Colonic mucosa (tissue), 4 donors: ENCODE results near the gene MAP3K14. TPM values are rescaled to one million over a fixed set of nuclear protein-coding genes. Genes with fewer than 3 reads are reported as not detected.

Source experiments
- DNase-seq: peaks from one replicate; pipeline ENCODE4 v3.0.0-alpha.2; 2020
- H3K27ac ChIP-seq: fragments of 200-600 bp; one replicate; pipeline ENCODE4 v1.8.0; 2021
- H3K27me3 ChIP-seq: fragments of 200-600 bp; one replicate; pipeline ENCODE4 v1.8.0; 2021
- H3K36me3 ChIP-seq: fragments of 200-600 bp; one replicate; pipeline ENCODE4 v1.8.0; 2021
- H3K4me1 ChIP-seq: fragments of 200-600 bp; one replicate; pipeline ENCODE4 v1.8.0; 2021; ENCODE audit warnings: mild to moderate bottlenecking
- H3K4me3 ChIP-seq: fragments of 200-600 bp; one replicate; pipeline ENCODE4 v1.8.0; 2021
- H3K9ac ChIP-seq, 2 donors: one replicate each; pipeline ENCODE4 v1.7.0; 2013; ENCODE audit warnings: control low read depth in 2 of 2, low read depth in 2 of 2, low read length in 2 of 2
- H3K9me3 ChIP-seq: fragments of 200-600 bp; one replicate; pipeline ENCODE4 v1.8.0; 2021
- intact Hi-C: fragments of 100-400 bp; cut with DNase I; formaldehyde crosslinking; loops from one replicate; pipeline ENCODE4 v1.14.1; 2022
- total RNA-seq, 2 donors: library from RNA; stranded (reverse); fragmentation: NEBNext Ultra II Directional in 1 of 2; extraction: Animal tissue kit (Norgen Biotek cat#: 25700) in 1 of 2; gene quantifications; one replicate each; pipeline ENCODE4 v1.2.1, GENCODE V29; 2021
- TF ChIP-seq, protein P1 (sequence below): fragments of 200-600 bp; IDR thresholded peaks from one replicate; pipeline ENCODE4 v1.8.0; 2022; ENCODE audit warnings: antibody characterized with exemption, mild to moderate bottlenecking
- donor health status: healthy.
- donor health status: DM: no; HTN: no; CAD: no.
- donor health status: DM: no; HTN: no; CAD: no.

The MAP3K14 gene
- total RNA-seq, 2 donors from 2014 or later = 11.1 to 15.0 TPM

DNA sequence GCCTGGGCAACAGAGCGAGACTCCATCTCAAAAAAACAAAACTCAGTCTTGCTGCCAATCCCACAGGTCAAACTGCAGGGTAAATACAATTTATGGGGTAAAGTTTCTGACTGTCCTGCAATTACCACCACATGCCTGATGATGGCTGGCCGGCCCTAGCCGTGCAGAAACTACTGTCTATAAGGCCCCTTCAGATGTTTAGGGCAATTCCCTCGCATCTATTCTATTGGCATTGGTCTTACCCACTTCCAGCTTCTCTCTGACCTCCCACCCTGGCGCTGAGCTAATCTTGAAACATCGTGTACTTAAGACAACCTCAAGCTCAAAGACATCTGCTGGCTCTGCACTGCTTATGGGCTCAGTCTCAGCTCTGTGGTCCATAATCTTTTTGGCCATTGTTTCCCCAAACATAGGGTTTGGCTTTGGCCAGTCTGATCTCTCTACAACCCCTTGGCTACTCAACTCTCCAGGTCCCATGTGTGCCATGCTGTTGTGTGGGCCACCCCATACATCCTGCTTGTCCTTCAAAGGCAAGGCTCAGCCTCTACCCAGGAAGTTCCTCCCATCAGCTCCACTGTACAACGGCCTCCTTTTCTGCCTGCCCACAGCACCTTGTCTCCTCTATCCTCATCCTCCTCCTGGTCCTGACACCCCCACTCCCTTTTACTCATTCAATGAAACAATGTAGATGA, 16.6 kb downstream of the MAP3K14 start:
- Histone ChIP-seq H3K9ac (peak overlapping the region in 1 of 2 donors; percentile 26), H3K36me3 (no peaks in the 10 kb centered on the region), H3K4me1 (peaks cover 22% of the 10 kb centered on the region), H3K27ac (no peak overlapping the region), H3K4me3 (no peak overlapping the region), H3K9me3 (no peaks in the 10 kb centered on the region), H3K27me3 (no peaks in the 10 kb centered on the region)
- DNase-seq = no peak
- TF ChIP-seq, protein P1, sequence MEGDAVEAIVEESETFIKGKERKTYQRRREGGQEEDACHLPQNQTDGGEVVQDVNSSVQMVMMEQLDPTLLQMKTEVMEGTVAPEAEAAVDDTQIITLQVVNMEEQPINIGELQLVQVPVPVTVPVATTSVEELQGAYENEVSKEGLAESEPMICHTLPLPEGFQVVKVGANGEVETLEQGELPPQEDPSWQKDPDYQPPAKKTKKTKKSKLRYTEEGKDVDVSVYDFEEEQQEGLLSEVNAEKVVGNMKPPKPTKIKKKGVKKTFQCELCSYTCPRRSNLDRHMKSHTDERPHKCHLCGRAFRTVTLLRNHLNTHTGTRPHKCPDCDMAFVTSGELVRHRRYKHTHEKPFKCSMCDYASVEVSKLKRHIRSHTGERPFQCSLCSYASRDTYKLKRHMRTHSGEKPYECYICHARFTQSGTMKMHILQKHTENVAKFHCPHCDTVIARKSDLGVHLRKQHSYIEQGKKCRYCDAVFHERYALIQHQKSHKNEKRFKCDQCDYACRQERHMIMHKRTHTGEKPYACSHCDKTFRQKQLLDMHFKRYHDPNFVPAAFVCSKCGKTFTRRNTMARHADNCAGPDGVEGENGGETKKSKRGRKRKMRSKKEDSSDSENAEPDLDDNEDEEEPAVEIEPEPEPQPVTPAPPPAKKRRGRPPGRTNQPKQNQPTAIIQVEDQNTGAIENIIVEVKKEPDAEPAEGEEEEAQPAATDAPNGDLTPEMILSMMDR = no peak
- intact Hi-C loops = no loop called here

DNA sequence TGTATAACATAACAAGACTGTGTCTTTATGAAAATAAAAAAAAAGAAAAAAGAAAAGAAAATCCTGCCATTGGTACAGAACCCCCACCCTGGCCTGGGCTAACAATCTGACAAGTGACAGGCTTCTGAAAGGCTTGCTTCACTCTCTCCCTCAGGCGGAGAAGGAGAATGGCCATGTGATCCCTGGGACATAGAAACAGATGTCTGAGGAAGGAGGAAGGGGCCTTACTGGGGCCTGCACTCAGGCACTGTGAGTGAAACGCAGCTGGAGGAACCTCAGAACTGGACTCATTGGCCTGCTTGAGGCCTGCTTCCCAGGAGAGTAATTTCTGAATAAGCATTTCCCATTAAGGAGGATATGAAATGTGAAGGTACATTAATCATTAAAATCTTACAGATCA, 17.5 kb downstream of the MAP3K14 start:
- Histone ChIP-seq H3K27ac (peak overlapping the region; percentile 9), H3K4me3 (no peak overlapping the region), H3K27me3 (no peaks in the 10 kb centered on the region), H3K9me3 (no peaks in the 10 kb centered on the region), H3K4me1 (peaks cover 30% of the 10 kb centered on the region), H3K36me3 (no peaks in the 10 kb centered on the region), H3K9ac (peak overlapping the region in 1 of 2 donors; percentile 14)
- TF ChIP-seq, protein P1 = no peak
- no peak for DNase-seq
- intact Hi-C loops = no loop called here

DNA sequence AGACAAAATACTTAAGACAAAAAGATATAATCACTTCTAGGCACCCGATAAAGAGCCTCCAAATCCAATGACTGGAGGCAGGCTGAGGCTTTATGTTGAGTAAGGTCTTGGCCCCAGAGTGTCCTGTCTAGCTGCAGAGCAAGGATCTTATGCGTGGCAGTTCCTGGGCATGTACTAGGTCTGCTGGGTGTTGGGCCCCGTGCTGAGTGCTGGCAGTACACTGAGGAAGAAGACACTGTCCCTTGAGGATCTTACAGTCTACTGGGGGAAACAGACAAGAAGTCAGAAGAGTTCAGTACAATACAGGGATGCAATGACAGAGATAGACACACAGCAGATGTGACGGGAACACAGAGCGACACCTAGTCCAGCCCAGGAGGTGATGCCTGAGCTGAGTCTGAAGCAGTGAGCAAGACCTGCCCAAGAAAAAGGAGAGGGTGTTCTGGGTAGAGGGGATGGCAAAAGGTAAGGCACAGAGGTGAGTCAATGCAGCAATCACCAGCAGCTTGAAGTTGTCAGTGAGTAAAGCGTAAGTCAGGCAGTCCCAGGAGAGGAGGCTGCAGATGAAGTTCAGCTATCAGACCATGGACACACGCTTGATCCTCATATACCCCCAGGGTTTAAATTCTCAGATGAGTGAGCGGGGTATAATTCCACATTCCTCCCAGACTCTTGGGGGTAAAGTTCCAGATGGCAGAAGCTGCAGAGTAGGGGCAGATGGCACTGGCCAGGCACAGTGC, 18.1 kb downstream of the MAP3K14 start:
- H3K4me3 ChIP-seq = no peak overlapping the region
- no peak overlapping the region for H3K27ac ChIP-seq
- H3K9me3 ChIP-seq = no peaks in the 10 kb centered on the region
- no peak for DNase-seq
- H3K4me1 ChIP-seq = peaks cover 36% of the 10 kb centered on the region
- intact Hi-C loops = no loop called here
- H3K27me3 ChIP-seq = no peaks in the 10 kb centered on the region
- H3K9ac ChIP-seq = peak overlapping the region in 1 of 2 donors; percentile 14
- H3K36me3 ChIP-seq = no peaks in the 10 kb centered on the region
- TF ChIP-seq, protein P1 = no peak

DNA sequence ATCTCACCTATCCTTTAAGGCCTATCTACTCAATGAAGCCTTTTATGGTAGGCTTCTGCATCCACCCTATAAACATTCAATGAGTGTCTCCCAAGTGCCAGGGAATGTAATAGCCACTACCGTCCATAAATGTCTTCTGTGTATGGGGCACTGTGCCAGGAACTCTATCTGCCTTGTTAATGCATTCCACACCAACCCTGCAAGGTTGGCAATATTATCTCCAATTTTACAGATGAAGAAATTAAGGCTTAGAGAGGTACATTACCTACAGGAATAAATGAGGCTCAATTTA, 20.0 kb downstream of the MAP3K14 start:
- Histone ChIP-seq H3K27ac (peak overlapping the region; percentile 80), H3K4me1 (peaks cover 46% of the 10 kb centered on the region), H3K9ac (no peak overlapping the region), H3K4me3 (no peak overlapping the region), H3K27me3 (no peaks in the 10 kb centered on the region), H3K36me3 (no peaks in the 10 kb centered on the region), H3K9me3 (no peaks in the 10 kb centered on the region)
- TF ChIP-seq, protein P1 = no peak
- DNase-seq = peak; percentile 79
- intact Hi-C loops = no loop called here

DNA sequence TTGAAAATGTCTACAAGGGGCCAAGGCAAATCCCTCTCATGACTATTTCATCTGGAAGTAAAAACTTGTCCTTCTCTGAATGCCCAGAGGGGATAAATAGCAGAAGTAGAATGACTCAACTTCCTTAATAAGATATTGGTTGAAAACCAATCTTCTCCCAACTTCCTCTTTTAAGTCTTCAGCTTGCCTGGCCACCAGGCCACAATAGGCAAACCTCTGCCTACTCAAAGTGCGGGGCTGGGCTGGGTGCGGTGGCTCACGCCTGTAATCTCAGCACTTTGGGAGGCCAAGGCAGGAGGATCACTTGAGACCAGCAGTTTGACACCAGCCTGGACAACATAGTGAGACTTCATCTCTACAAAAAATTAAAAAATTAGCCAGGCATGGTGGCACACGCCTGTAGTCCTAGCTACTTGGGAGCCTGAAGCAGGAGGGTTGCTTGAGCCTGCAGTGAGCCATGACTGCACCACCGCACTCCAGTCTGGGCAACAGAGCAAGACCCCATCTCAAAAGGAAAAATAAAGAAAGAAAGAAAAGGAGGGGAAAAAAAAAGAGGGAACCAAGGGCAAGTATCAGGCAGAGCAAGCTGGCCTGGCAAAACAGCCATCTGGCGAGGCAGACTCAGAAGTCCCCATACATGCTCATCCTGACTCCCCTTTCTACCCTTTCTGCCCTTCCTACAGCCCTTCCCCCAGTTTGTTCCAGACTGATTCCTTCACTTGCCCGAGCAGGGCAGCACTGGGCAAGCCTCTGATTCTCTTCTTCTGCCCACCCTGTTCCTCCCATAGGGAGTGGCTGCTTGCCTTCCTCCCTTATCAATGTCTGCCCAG, 20.6 kb downstream of the MAP3K14 start:
- H3K9ac ChIP-seq = peak overlapping the region in 1 of 2 donors; percentile 48
- peaks cover 46% of the 10 kb centered on the region for H3K4me1 ChIP-seq

More for the DNA sequence above, 20.6 kb downstream of the MAP3K14 start:
- Histone ChIP-seq H3K36me3 (no peaks in the 10 kb centered on the region), H3K9me3 (no peaks in the 10 kb centered on the region), H3K4me3 (no peak overlapping the region), H3K27me3 (no peaks in the 10 kb centered on the region), H3K27ac (peak overlapping the region; percentile 80)
- TF ChIP-seq, protein P1 = no peak
- intact Hi-C loops = no loop called here
- no peak for DNase-seq
